T-helper 1 cell treated with Interleukin-12 subunit alpha and Interleukin-12 subunit beta and Interleukin-4 antibody, amounts not matched to agents 30 ng/mL and 1 ng/mL, for 36 hours (primary cell): ENCODE measurements around the gene AMN1. TPM values are rescaled to one million over a fixed set of nuclear protein-coding genes. Genes with fewer than 3 reads are reported as not detected.
"Not testable (repeated sequence)": the region's sequence is repeated elsewhere in the genome, so short reads cannot be mapped to it uniquely, and the experiment has no call there.

Source experiments
- intact Hi-C: fragments of 100-400 bp; cut with micrococcal nuclease; formaldehyde crosslinking; loops from one replicate; pipeline ENCODE4 v1.15.1; 2024
- total RNA-seq: library from RNA; stranded (reverse); gene quantifications from 2 replicates; pipeline ENCODE4 v1.2.3, GENCODE V29; 2022

AMN1 gene
- total RNA-seq, 1 donor from 2014 or later: 5.0 TPM

- intact Hi-C loops: loop anchor here (10.0 kb wide), 1 partner anchor 418 kb away; the partner anchor contains the start of gene BICD1
These were observed 41.7 kb downstream of the AMN1 start for GRCh38 chr12:31687101-31687527.

- intact Hi-C loops: loop anchor here (10.0 kb wide), 1 partner anchor 419 kb away; the partner anchor contains the start of gene BICD1
These were observed 43.0 kb downstream of the AMN1 start for GRCh38 chr12:31685801-31686200.

- intact Hi-C loops: loop anchor here (1.0 to 10.0 kb wide), 12 partner anchors 23 to 630 kb away; partner anchors contain the start of genes BICD1, ETFBKMT and RESF1
These were observed 46.5 kb downstream of the AMN1 start for GRCh38 chr12:31682136-31682962.

GRCh38 chr12:31672521-31672920 is 56.3 kb downstream of the AMN1 start:
- intact Hi-C loops: no loop called here

GRCh38 chr12:31669582-31669981 is 59.2 kb downstream of the AMN1 start:
- intact Hi-C loops: not testable (repeated sequence)

- intact Hi-C loops: no loop called here
These were observed 59.8 kb downstream of the AMN1 start for GRCh38 chr12:31669020-31669419.

GRCh38 chr12:31664038-31664437 is 64.8 kb downstream of the AMN1 start:
- intact Hi-C loops: no loop called here

GRCh38 chr12:31663576-31663975 is 65.2 kb downstream of the AMN1 start:
- intact Hi-C loops: no loop called here

GRCh38 chr12:31662176-31662849 is 66.5 kb downstream of the AMN1 start:
- intact Hi-C loops: no loop called here

GRCh38 chr12:31659087-31659942 is 69.5 kb downstream of the AMN1 start, which contains the start of gene ETFBKMT:
ETFBKMT (plus strand) TSS chr12:31659688; CDS start chr12:31661954, 2,266 bp downstream.
- intact Hi-C loops: loop anchor here (1.0 to 5.0 kb wide), 18 partner anchors 23 to 1096 kb away; partner anchors contain the start of genes CAPRIN2, DDX11, DNM1L and RESF1

- intact Hi-C loops: loop anchor here (1.0 to 5.0 kb wide), 18 partner anchors 24 to 1097 kb away; partner anchors contain the start of genes CAPRIN2, DDX11, DNM1L and RESF1
These were observed 70.2 kb downstream of the AMN1 start for GRCh38 chr12:31658471-31659086.

- intact Hi-C loops: loop anchor here (5.0 kb wide), 1 partner anchor 947 kb away; no protein-coding TSS in a partner anchor
These were observed 73.0 kb downstream of the AMN1 start for GRCh38 chr12:31655792-31656191.

- intact Hi-C loops: loop anchor here (5.0 kb wide), 1 partner anchor 947 kb away; no protein-coding TSS in a partner anchor
These were observed 73.6 kb downstream of the AMN1 start for GRCh38 chr12:31655208-31655607.

GRCh38 chr12:31651893-31652521 is 76.8 kb downstream of the AMN1 start:
- intact Hi-C loops: loop anchor here (5.0 kb wide), 1 partner anchor 800 kb away; no protein-coding TSS in a partner anchor

- intact Hi-C loops: loop anchor here (5.0 kb wide), 1 partner anchor 799 kb away; no protein-coding TSS in a partner anchor
These were observed 77.9 kb downstream of the AMN1 start for GRCh38 chr12:31650918-31651317.

- intact Hi-C loops: no loop called here
These were observed 81.7 kb downstream of the AMN1 start for GRCh38 chr12:31647086-31647491.

- intact Hi-C loops: no loop called here
These were observed 82.9 kb downstream of the AMN1 start for GRCh38 chr12:31645924-31646323.

- intact Hi-C loops: no loop called here
These were observed 84.3 kb downstream of the AMN1 start for GRCh38 chr12:31644536-31644935.

GRCh38 chr12:31641509-31642090 is 87.2 kb downstream of the AMN1 start:
- intact Hi-C loops: no loop called here
